Measurements from ENCODE around the gene MYPOP. TPM values are rescaled to one million over a fixed set of nuclear protein-coding genes. Genes with fewer than 3 reads are reported as not detected.

MYPOP gene
- total RNA-seq, 4 donors from 2014 or later: 4.1 to 17.7 (median 14.2) TPM

DNA sequence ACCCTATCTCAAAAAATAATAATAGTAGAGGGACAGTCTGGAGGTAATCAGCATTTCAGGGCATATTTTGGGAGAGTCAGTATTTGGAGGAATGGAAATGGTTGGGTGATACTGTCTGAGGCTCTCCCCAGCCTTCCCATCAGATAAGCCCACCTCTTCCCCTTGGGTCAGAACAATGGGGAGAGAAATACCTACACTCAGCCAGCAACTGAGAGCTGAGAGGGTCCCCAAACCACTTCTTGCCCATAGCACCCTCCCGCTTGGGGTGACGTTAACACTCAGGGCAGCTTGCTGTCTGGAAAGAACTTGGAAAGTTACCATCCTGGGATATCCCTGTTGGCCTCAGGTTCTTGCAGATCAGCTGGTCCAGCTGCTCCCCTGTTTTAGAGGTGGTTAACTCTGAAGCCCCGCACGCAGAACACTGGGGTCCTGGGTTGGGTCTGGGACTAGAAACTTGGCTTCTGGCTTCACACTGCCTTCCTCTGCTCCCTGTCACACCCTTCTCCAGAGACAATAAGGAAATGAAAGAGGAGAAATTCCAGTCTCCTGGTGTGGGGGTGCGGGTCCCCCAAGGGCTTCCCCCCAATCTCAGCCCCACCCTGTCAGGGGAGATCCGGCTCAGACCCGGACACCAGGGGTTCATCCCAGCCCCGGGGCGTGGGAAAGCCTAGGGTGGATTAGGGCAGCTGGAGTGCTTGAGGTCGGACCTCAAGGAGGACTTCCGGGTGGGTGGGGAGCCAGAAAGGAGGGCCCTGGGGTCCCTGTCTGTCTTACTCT, 35.8 kb downstream of the MYPOP start:
- H3K27me3 ChIP-seq: no peaks in the 10 kb centered on the region
- no peaks in the 10 kb centered on the region for H3K9me3 ChIP-seq
- H3K27ac ChIP-seq: peak overlapping the region in 3 of 4 donors; percentile 63 to 68 (median 65)
- H3K4me1 ChIP-seq: peaks cover 3 to 18% (median 10%) of the 10 kb centered on the region in 4 donors
- H3K36me3 ChIP-seq: no peaks in the 10 kb centered on the region
- peak overlapping the region in 3 of 4 donors; percentile 8 to 88 (median 87) for H3K4me3 ChIP-seq
- peak in 2 of 3 donors; percentile 52 to 69 for DNase-seq
- TF ChIP-seq CTCF (IDR thresholded peaks at IDR 0.05) (no peak), POLR2A (IDR thresholded peaks at IDR 0.05) (peak in 1 of 2 donors; percentile 40)

- peak in 1 of 3 donors; percentile 52 for DNase-seq
- Histone ChIP-seq H3K4me3 (peak overlapping the region in 3 of 4 donors; percentile 3 to 88 (median 87)), H3K27ac (peak overlapping the region in 3 of 4 donors; percentile 63 to 83 (median 65)), H3K9me3 (no peaks in the 10 kb centered on the region), H3K4me1 (peaks cover 3 to 22% (median 11%) of the 10 kb centered on the region in 4 donors), H3K36me3 (no peaks in the 10 kb centered on the region), H3K27me3 (no peaks in the 10 kb centered on the region)
- TF ChIP-seq CTCF (IDR thresholded peaks at IDR 0.05) (no peak), POLR2A (IDR thresholded peaks at IDR 0.05) (no peak)
These were observed 37.0 kb downstream of the MYPOP start for GRCh38 chr19:45865269-45865948.

GRCh38 chr19:45864629-45865082, 37.8 kb downstream of the MYPOP start:
- Histone ChIP-seq H3K9me3 (no peaks in the 10 kb centered on the region), H3K27ac (peak overlapping the region; percentile 49 to 83 (median 64)), H3K4me3 (peak overlapping the region; percentile 75 to 88 (median 88)), H3K27me3 (no peaks in the 10 kb centered on the region), H3K36me3 (no peaks in the 10 kb centered on the region), H3K4me1 (peaks cover 3 to 22% (median 11%) of the 10 kb centered on the region in 4 donors)
- no peak for DNase-seq
- TF ChIP-seq POLR2A (IDR thresholded peaks at IDR 0.05) (no peak), CTCF (IDR thresholded peaks at IDR 0.05) (no peak)

- no peaks in the 10 kb centered on the region for H3K27me3 ChIP-seq
- H3K9me3 ChIP-seq: no peaks in the 10 kb centered on the region
- TF ChIP-seq CTCF (IDR thresholded peaks at IDR 0.05) (peak; percentile 27 to 92 (median 73)), POLR2A (IDR thresholded peaks at IDR 0.05) (peak in 1 of 2 donors; percentile 38)
- peak within 1 kb of the TSS; percentile 63 to 94 (median 74) for H3K27ac ChIP-seq
- H3K4me1 ChIP-seq: peaks cover 3 to 22% (median 11%) of the 10 kb centered on the region in 4 donors
- peaks cover 0 to 6% (median 0%) of the 10 kb centered on the region in 3 donors for H3K36me3 ChIP-seq
- peak within 1 kb of the TSS; percentile 75 to 88 (median 88) for H3K4me3 ChIP-seq
- peak in 2 of 3 donors; percentile 78 to 89 for DNase-seq
These were observed 38.4 kb downstream of the MYPOP start, which contains the start of gene FOXA3 for GRCh38 chr19:45863840-45864628. FOXA3 (plus strand) TSS chr19:45864326; CDS start chr19:45864457, 131 bp downstream.

GRCh38 chr19:45863335-45863839, 39.0 kb downstream of the MYPOP start:
- H3K4me3 ChIP-seq: peak overlapping the region; percentile 75 to 88 (median 88)
- H3K27ac ChIP-seq: peak overlapping the region in 2 of 4 donors; percentile 83 to 94
- no peak for DNase-seq

More at GRCh38 chr19:45863335-45863839, 39.0 kb downstream of the MYPOP start:
- no peak for TF ChIP-seq CTCF (IDR thresholded peaks at IDR 0.05)
- no peak for TF ChIP-seq POLR2A (IDR thresholded peaks at IDR 0.05)
- Histone ChIP-seq H3K36me3 (peaks cover 0 to 11% (median 0%) of the 10 kb centered on the region in 3 donors), H3K4me1 (peaks cover 3 to 22% (median 11%) of the 10 kb centered on the region in 4 donors), H3K27me3 (no peaks in the 10 kb centered on the region), H3K9me3 (no peaks in the 10 kb centered on the region)
